GM18519 (cell line): Measurements from ENCODE around the gene ATP6V0A1.

Source experiments
- ATAC-seq: cut with Tn5 transposase; IDR thresholded peaks from one replicate; pipeline ENCODE4 v1.9.1; 2021; ENCODE audit warnings: mild to moderate bottlenecking, moderate library complexity; ENCODE audit not compliant: unreplicated experiment, low FRiP score

Gene ATP6V0A1

GRCh38 chr17:42517516-42517915 is 58.8 kb downstream of the ATP6V0A1 start:
- no peak for ATAC-seq

DNA sequence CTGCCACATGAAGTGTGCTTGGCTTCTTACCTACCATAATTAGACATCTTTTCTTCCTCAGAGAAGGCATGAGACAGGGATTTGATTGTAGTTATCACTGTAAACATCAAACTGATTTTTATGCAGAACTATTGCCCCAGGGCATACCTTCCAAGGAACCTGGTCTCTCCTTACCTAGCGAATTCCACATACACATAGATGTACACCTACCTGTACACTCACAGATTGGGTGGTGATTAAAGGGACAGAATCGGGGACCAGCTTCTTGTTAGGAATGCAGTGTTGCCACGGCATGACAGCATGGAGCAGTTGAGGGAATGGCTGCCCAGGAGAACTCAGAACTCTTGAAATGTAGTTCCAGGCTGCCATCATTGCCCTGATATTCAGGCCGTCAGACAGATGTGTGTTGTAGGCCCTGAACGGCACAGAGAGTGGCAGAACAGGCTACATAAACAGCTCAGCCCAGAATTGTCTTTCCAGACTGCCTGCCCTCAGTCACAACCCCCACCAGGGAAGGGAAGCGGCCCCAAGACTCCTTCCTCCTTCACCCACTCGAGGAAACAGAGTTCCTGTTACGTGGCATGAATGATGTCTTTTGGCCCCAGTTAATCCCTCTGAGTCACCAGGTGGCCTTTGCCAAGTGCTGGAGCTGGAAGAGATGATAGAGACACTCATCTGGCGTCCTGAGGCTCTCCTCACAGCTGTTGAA is 59.5 kb downstream of the ATP6V0A1 start:
- ATAC-seq: no peak

GRCh38 chr17:42518755-42519545 is 60.3 kb downstream of the ATP6V0A1 start:
- ATAC-seq: no peak

DNA sequence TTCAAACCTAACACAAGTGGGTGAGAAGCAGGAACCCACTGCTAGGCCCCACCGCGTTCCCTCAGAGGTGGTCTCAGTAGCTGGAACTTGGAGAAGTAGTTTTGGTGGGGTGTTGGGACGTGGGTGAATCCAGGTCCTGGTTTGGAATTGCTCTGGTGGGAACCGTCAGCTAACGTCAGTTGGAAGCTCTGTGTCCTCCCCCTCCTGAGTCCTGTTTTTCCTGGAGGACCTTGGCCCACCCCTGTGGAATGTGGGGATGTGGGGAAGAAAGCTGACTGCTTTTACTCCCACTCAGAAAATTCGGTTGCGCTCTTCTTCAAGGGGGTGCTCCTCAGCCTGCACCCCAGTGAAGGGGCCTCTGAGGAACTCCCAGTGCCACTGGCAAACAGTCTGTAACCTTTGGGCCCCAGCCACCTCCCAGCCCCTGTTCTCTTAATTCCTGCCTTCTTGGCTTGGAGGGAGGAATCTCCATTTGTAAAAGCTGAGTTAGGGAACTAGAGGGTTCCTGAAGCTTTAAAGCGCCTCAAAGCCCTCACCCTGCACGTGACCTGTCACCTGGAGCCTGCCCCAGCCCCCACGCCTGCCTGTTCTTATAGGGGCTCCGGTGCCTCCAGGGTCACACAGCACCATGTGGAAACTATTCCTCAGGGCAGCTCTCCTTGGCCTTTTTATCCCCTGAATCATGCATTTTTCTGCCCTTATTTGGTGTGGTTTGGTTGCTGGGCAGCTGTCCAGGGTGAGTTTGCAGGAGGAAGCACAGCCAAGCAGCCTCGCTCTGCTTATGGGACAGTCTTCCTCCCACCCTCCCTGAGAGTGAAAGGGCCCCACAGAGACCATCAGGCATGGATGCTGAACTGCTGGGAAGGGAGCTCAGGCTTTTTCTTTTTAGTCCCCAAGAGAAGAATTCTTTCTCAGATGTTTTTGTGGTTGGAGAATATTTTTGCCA is 61.1 kb downstream of the ATP6V0A1 start:
- ATAC-seq: no peak

GRCh38 chr17:42520540-42520951 is 61.9 kb downstream of the ATP6V0A1 start:
- ATAC-seq: no peak

GRCh38 chr17:42521036-42521435 is 62.4 kb downstream of the ATP6V0A1 start:
- no peak for ATAC-seq

DNA sequence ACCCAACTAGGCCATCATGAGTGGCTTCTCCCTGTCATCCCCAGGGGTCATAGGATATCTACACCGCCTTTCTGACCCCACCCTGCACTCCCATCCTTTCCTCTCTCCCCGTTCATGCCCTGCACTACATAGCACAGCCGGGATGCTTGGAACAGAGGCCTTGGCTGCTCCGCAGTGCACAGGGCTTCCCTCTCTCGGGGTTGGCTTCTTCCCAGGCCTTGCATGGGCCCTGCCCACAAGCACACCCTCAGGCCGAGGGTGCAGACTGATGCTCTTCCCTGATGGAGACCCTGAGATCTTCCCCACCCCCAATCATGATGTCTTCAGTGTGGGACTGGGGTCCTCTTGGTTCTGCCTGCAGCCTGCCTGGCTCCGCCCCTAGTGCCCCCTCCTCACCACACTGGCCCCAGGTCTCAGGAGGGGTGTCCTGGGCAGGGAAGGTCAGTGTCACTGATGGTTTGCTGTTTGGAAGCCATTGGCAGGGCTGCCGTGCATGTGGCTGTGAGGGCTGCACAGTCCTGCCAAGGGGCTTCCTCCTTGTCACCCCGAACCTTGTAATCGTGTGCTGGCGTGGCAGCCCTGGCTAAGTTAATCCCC is 63.1 kb downstream of the ATP6V0A1 start:
- ATAC-seq: no peak

GRCh38 chr17:42522263-42522790 is 63.6 kb downstream of the ATP6V0A1 start:
- no peak for ATAC-seq

GRCh38 chr17:42522798-42523278 is 64.2 kb downstream of the ATP6V0A1 start:
- ATAC-seq: no peak

DNA sequence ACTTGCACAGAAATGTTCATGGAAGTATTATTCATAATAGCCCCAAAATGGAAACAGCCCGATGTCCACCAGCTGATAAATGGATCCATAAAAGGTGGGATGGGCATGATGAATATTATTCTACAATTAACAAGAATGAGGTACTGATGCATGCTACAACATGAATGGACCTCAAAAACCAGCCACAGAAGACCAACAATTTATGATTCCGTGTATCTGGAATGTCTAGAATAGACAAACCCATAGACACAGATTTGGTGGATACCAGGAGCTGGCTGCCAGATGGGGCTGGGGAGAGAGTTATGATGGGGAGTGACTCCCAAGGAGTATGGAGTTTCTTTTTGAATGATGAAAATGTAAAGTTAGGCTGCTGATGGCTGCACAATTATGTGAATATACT is 66.5 kb downstream of the ATP6V0A1 start:
- no peak for ATAC-seq

DNA sequence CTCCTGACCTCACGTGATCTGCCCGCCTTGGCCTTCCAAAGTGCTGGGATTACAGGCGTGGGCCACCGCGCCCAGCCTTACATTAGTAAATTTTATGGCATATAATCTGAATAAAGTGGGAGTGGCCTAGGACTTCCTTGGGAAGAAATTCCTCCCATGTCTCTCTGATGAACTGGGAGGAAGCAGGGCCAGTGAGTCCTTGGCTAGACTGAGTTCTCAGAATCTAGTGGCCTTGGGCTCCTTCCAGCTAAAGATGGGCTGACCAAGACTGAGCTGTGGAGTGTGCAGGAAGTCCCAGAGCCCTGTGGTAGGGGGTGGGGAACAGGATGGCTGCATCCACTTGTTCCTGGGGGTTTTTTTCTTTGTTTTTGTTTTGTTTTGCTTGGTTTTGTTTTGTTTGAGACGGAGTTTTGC is 67.4 kb downstream of the ATP6V0A1 start:
- no peak for ATAC-seq

GRCh38 chr17:42527932-42528331 is 69.3 kb downstream of the ATP6V0A1 start:
- no peak for ATAC-seq

- no peak for ATAC-seq
Observed at GRCh38 chr17:42529061-42529460, 70.4 kb downstream of the ATP6V0A1 start.

DNA sequence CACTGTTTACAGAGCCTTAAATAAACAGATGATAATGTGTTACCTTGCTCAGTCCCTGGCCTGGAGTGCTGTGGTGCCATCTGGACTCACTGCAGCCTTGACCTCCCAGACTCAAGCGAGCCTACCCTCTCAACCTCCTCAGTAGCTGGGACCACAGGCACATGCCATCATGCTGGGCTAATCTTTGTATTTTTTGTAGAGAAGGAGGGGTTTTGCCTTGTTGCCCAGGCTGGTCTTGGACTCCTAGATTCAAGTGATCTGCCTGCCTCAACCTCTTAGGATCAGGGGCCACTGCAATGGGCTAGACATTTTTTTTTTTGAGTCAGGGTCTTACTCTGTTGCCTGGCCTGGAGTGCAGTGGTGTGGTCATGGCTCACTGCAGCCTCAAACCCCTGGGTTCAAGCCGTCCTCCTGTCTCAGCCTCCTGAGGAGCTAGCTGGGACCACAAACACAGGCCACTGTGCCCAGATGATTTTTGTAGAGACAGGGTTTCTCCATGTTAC is 72.3 kb downstream of the ATP6V0A1 start:
- no peak for ATAC-seq

- ATAC-seq: no peak
Observed at GRCh38 chr17:42531455-42532354, 73.0 kb downstream of the ATP6V0A1 start.

DNA sequence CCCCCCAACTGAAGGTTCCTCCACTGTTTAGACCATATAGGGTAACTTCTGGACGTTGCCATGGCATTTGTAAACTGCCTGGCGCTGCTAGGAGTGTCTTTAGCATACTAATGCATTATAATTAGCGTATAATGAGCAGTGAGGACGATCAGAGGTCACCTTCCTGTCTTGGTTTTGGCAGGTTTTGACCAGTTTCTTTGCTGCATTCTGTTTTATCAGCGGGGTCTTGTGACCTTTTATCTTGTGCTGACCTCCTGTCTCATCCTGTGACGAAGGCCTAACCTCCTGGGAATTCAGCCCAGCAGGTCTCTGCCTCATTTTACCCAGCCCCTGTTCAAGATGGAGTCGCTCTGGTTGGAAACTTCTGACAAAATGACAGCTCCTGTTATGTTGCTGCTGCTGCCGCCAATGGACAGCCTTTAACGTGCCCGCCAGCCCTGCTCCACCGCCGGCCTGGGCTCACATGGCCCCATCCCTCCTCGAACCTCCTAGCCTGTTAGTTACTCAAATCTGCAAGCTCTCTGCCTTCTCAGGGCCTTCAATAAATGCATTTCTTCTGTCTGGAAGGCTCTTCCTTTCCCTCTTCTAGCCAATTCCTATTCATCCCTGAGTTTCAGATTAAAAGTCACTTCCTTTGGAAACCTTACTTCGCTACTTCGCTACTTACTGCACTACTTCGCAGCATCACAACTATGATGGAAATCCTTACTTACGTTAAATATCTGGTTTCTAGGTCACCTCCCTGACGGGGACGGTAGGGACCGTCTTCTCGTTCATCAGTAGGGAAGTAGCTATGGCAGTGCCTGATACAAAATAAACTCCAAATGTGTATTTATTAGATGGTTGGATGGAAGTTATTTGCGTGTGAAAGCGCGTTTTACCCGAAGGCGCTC is 76.7 kb downstream of the ATP6V0A1 start:
- peak; percentile 11 for ATAC-seq

DNA sequence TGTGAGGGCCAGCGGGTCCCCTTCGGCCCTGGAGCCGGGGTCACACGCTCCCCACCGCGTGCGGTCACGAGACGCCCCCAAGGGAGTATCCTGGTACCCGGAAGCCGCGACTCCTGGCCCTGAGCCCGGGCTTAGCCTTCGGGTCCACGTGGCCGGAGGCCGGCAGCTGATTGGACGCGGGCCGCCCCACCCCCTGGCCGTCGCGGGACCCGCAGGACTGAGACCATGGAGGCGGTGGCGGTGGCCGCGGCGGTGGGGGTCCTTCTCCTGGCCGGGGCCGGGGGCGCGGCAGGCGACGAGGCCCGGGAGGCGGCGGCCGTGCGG is 77.3 kb downstream of the ATP6V0A1 start, which contains the start of gene NAGLU:
TSS of gene NAGLU (plus strand) at position 194 of the 324 bp plus-strand sequence. CDS start at position 226, 32 bp downstream.
- ATAC-seq: peak; percentile 54
